Measurements from ENCODE around the gene IRAK1.

IRAK1 gene

DNA sequence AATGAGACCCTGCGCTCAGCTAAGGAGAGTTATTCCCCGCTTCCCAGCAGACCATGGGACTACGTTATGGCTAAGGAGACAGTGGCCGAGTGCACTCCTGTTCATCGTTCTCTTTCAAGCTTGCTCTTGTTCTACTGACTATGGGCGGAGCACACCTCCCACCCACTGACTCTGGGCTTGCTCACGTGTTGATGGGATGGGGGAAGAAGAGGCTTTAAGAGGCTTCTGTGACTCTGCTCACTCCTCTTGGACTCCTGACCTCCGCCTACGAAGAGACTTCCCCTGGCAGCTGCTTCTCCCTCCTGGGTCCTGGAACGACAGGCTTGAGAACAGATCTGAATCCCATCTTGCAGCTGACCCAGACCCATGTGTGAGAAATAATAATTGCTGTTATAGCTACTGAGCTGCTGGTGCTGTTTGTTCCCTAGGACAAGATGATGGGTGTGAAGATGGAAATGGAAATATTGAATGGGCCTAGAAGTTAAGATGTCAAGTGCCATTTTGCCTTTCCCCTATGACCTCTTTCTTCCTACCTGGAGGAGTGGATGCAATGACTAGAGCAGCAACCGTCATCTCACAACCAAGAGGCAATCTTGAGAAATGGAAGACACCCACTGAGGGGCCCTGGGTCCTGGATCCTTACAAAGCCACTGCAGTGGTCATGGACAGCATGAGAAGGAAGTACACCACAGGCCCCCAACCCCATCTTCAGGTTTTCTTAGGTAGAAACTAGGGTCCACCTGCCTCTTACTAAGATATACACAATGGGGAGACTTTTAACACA, 38.7 kb upstream of the IRAK1 start:
- TF ChIP-seq, protein P1, sequence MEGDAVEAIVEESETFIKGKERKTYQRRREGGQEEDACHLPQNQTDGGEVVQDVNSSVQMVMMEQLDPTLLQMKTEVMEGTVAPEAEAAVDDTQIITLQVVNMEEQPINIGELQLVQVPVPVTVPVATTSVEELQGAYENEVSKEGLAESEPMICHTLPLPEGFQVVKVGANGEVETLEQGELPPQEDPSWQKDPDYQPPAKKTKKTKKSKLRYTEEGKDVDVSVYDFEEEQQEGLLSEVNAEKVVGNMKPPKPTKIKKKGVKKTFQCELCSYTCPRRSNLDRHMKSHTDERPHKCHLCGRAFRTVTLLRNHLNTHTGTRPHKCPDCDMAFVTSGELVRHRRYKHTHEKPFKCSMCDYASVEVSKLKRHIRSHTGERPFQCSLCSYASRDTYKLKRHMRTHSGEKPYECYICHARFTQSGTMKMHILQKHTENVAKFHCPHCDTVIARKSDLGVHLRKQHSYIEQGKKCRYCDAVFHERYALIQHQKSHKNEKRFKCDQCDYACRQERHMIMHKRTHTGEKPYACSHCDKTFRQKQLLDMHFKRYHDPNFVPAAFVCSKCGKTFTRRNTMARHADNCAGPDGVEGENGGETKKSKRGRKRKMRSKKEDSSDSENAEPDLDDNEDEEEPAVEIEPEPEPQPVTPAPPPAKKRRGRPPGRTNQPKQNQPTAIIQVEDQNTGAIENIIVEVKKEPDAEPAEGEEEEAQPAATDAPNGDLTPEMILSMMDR (IDR thresholded peaks at IDR 0.05) = no peak

- TF ChIP-seq, protein P1 (IDR thresholded peaks at IDR 0.05) = no peak
These were observed 38.1 kb upstream of the IRAK1 start for GRCh38 chrX:154057791-154058190.

DNA sequence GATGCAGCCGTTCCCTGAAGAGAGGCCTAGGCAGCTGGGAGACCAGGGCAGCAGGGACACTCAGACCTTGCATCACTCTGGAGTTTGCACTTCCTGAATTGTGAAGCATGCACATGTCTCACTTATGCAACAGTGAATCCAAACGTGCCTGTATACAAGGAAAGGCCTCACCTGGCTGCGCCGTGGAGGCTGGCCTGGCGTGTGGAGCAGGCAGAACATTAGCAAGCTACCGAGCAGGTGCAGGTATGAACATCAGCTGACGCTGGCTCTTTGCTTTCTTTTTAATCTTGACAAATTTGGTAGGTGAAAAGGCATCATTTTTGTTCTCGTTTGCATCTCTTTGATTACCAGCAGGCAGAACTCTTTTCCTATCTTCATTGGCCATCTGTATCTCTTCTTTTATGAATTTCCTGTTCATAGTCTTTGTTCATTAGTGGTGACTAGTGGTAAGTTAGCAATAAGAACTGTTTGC, 37.1 kb upstream of the IRAK1 start:
- TF ChIP-seq, protein P1 (IDR thresholded peaks at IDR 0.05) = no peak

GRCh38 chrX:154051201-154051810, 31.6 kb upstream of the IRAK1 start:
- TF ChIP-seq, protein P1 (IDR thresholded peaks at IDR 0.05) = peak; percentile 61

DNA sequence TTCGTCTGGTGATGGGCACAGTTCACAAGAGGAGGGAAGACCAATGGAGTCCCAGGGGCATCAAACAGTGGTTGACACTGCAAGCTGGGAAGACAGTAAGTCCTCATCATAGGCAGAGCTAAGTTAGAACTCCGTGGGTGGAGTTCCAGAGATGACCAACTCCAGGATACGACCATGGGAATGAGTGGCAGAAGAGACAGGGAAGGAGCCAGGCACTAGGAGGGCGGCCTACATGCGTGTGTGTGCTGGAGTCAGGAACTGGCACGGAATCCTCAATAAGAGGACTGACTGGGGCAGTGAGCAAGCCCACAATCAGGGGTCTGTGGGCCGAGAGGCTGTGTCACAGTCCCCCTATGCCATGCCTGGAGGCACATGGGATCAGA, 30.4 kb upstream of the IRAK1 start:
- TF ChIP-seq, protein P1 (IDR thresholded peaks at IDR 0.05) = no peak

DNA sequence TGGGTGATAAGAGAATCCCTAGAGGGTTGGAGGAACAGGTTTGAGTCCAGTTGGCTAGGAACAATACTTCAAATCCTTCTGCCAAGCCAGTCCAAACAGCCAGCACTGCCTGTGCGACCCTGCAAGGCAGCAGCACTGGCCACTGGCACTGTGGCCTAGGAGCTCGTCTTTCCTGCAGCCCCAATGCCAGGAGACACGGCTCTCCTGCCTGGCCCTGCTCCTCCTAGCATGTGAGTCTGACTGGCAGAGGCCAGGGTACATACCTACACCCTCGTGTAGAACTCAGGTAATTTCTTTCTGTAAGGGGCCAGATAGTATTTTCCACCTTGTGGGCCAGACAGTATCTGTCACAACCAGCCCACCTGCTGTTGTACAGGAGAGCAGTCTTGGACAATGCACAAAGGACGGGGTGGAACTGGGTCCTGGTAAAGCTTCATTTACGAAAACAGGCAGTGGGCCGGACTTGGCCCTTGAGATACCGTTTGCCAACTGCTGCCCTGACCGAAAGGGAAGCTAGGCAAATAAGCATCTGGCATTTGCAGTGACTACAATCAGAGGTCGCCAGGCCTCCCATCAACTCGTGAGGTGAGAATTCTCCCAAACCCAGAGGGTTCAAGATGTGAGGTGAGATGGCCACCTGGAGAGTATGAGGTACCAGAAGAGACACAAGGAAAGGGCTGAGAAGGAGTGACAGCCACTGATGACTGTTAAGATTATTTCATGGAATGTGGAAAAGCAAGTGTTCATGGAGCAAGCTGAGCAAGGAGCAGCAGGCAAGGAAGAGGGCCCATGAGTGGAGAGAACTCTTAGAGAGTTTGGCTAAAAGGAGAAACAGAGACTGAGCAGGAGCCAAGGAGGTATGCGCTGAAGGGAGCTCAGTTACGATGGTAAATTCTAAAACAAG, 29.8 kb upstream of the IRAK1 start:
- TF ChIP-seq, protein P1 (IDR thresholded peaks at IDR 0.05) = no peak

DNA sequence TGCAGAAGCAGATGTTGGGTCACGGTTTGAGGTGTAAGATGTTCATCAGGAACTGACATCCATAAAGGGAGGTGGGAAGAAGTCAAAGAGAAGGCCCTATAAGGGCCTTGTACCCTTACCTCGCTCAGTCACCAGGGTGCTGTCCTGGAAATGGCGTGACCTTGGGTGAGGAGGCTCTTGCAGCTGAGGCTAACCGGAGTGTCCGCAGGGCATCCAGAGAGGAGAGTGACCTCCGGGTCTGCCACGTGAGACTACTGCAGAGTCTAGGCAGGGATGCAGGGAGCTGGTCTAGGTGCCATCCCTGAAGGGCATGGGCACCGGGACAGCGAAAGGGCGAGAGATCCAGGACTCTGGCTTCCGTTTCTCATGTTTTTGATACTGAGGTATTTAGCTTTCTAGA, 28.7 kb upstream of the IRAK1 start:
- TF ChIP-seq, protein P1 (IDR thresholded peaks at IDR 0.05) = no peak

Data from LNCAP (cell line).